ENCODE measurements around the gene ANKRD33B. TPM values are rescaled to one million over a fixed set of nuclear protein-coding genes. Genes with fewer than 3 reads are reported as not detected.

The ANKRD33B gene
- total RNA-seq, 4 donors from 2014 or later, result 21.3 to 34.9 (median 30.5) TPM

DNA sequence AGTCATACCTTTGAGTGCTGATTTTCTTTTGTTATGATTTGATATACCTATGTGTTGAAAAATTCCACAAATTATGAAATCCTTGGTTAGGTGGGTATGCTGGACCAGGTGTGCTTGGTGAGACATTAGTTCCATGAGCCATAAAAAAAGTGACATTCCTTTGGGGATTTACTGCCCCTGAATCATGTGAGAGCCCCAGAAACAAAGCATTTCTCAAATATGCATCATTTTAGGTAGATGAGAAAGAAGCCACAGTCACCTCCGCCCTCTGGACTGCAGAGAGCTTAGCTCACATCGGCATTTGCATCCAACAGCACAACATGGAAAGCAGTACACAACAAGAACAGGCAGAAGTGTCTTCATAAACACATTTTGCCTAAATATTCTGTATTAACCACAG lies 141.9 kb downstream of the ANKRD33B start:
- Histone ChIP-seq H3K27ac (no peak overlapping the region), H3K9me3 (no peaks in the 10 kb centered on the region), H3K27me3 (no peaks in the 10 kb centered on the region), H3K4me3 (no peak overlapping the region), H3K4me1 (peaks cover 0 to 53% (median 8%) of the 10 kb centered on the region in 4 donors), H3K36me3 (peaks cover 0 to 4% (median 0%) of the 10 kb centered on the region in 3 donors)
- 92 to 93% methylated on average over 2 of the region's 2 CpGs for WGBS, 2 donors
- DNase-seq (ENCODE audit: low spot score in 2 of 2), result no peak
- TF ChIP-seq POLR2A (IDR thresholded peaks at IDR 0.05), result no peak
- TF ChIP-seq EP300 (IDR thresholded peaks at IDR 0.05), result no peak
- TF ChIP-seq, protein P1, sequence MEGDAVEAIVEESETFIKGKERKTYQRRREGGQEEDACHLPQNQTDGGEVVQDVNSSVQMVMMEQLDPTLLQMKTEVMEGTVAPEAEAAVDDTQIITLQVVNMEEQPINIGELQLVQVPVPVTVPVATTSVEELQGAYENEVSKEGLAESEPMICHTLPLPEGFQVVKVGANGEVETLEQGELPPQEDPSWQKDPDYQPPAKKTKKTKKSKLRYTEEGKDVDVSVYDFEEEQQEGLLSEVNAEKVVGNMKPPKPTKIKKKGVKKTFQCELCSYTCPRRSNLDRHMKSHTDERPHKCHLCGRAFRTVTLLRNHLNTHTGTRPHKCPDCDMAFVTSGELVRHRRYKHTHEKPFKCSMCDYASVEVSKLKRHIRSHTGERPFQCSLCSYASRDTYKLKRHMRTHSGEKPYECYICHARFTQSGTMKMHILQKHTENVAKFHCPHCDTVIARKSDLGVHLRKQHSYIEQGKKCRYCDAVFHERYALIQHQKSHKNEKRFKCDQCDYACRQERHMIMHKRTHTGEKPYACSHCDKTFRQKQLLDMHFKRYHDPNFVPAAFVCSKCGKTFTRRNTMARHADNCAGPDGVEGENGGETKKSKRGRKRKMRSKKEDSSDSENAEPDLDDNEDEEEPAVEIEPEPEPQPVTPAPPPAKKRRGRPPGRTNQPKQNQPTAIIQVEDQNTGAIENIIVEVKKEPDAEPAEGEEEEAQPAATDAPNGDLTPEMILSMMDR (IDR thresholded peaks at IDR 0.05), result no peak

- Histone ChIP-seq H3K36me3 (peaks cover 0 to 10% (median 0%) of the 10 kb centered on the region in 3 donors), H3K4me3 (no peak overlapping the region), H3K27me3 (no peaks in the 10 kb centered on the region), H3K27ac (no peak overlapping the region), H3K4me1 (peaks cover 0 to 47% (median 8%) of the 10 kb centered on the region in 4 donors), H3K9me3 (no peaks in the 10 kb centered on the region)
- TF ChIP-seq EP300 (IDR thresholded peaks at IDR 0.05) (no peak), POLR2A (IDR thresholded peaks at IDR 0.05) (no peak)
- TF ChIP-seq, protein P1 (IDR thresholded peaks at IDR 0.05), result no peak
- WGBS, 2 donors, result 94 to 96% methylated on average over 4 of the region's 4 CpGs
- no peak for DNase-seq (ENCODE audit: low spot score in 2 of 2)
Observed at GRCh38 chr5:10706326-10706725, 142.5 kb downstream of the ANKRD33B start.

Small RNA genes lying within 50 kb of the gene (small RNA-seq; reads per million reads assigned to genes)
- gene AC012629.4 (not detected), gene AC112200.1 (not detected)

Other genes starting within 250 kb of the ANKRD33B start
- gene MARCHF6, start 210.4 kb upstream of the ANKRD33B start, total RNA-seq, result 100 to 1,000 TPM in 2 of 4 donors, 10 to 100 TPM in 2; 70.2 to 127 (median 110) TPM
- under 1 TPM in 1 of 4 donors, not detected in 3; 0.98 TPM for gene ROPN1L, start 122.2 kb upstream of the ANKRD33B start, total RNA-seq
- gene DAP, start 197.2 kb downstream of the ANKRD33B start, total RNA-seq, result 10 to 100 TPM; 43.0 to 77.7 (median 50.0) TPM

Data from tibial nerve (tissue), 4 donors.